ENCODE data around the gene STAT3.
A peak's percentile ranks its signal among the peaks of the same experiment; 100 is the strongest.

- TF ChIP-seq CTCF (IDR thresholded peaks at IDR 0.05) = no peak
- peak; percentile 86 for TF ChIP-seq POLR2AphosphoS5 (IDR thresholded peaks at IDR 0.05)
These were observed 21.5 kb upstream of the STAT3 start for GRCh38 chr17:42409523-42410318.
